Measurements from ENCODE around the gene DGKG. TPM values are rescaled to one million over a fixed set of nuclear protein-coding genes. Genes with fewer than 3 reads are reported as not detected.
A peak's percentile ranks its signal among the peaks of the same experiment; 100 is the strongest.

DGKG gene
- polyA plus RNA-seq, 3 donors = 4.2 to 9.2 (median 4.3) TPM

DNA sequence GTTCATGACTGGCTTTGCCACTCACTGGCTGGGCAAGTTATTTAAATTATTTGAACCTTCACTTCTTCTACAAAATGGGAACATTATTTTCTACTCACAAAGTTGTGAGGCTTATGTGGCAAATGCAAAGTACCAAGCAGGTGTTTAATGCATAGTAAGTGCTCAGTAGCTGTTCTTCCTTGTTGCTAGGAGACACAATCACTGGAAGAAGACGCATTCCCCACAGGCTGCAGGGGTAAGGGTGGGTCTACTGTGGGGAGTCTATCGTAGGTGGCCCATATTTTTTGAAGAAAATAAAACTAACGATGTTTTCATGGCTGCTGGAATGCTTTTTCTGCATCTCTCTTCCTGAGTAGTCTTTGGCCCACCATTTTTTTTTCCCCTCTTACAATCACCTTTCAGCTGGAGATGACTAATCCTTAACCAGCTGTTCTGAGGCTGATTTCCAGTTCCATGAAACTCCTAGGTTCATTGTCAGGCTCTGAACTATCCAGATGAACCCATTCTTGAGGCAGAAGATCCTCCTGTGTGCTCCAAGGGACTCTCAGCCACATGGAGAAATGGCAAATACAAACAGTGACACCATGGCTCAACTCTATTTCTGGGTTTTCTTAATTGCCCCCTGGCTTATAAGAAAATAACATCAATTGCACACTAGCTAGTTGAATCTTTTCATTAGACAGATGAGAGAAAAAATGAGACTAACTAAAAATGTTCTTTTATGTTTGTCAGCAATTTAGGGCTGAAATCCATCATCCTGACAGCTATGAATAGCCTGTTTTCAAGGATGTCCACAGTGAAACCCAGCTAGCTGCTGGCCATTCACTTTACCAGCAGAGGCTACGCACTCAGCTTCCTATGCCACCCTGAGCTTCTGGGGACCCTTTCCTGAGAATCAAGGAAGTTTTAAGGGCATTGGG, 144.9 kb downstream of the DGKG start:
- no peak overlapping the region for H3K4me3 ChIP-seq (replicated peaks in 1 of 3; ENCODE audit: low read depth in 2 of 3, low read length in 3 of 3)
- Mint-ChIP-seq H3K4me1 (no peaks in the 10 kb centered on the region), H3K9me3 (no peaks in the 10 kb centered on the region), H3K4me3 (no peak overlapping the region), H3K36me3 (peaks cover 65 to 84% of the 10 kb centered on the region in 2 donors), H3K27ac (no peak overlapping the region), H3K27me3 (ENCODE audit: low read depth in 3 of 3) (no peaks in the 10 kb centered on the region)
- H3K4me1 ChIP-seq (ENCODE audit: control insufficient read depth in 1 of 2, insufficient read depth in 2 of 2, low read length in 2 of 2) = no peaks in the 10 kb centered on the region
- no peak overlapping the region for H3K9ac ChIP-seq (ENCODE audit: insufficient read depth, low read length, poor library complexity, severe bottlenecking)
- H3K27me3 ChIP-seq (ENCODE audit: control insufficient read depth in 2 of 2, insufficient read depth in 2 of 2, low read length in 2 of 2) = no peaks in the 10 kb centered on the region
- H3K79me2 ChIP-seq (ENCODE audit: insufficient read depth, low read length) = no peaks in the 10 kb centered on the region
- intact Hi-C loops (cut with micrococcal nuclease) = no loop called here
- H2AFZ ChIP-seq (ENCODE audit: insufficient read depth, low read depth, low read length, poor library complexity, severe bottlenecking) = no peak overlapping the region
- no peak overlapping the region for H3K4me2 ChIP-seq (replicated peaks; ENCODE audit: extremely low read depth, low read length, poor library complexity, severe bottlenecking)
- no peaks in the 10 kb centered on the region for H3K9me3 ChIP-seq (replicated peaks in 1 of 2; ENCODE audit: control insufficient read depth in 1 of 2, insufficient read depth in 1 of 2, low read length in 2 of 2)
- DNase-seq = no peak
- no peaks in the 10 kb centered on the region for H4K20me1 ChIP-seq (ENCODE audit: insufficient read depth, low read length)
- no CpG with 5 or more reads among the region's 4 CpGs for WGBS (ENCODE audit: insufficient coverage)
- TF ChIP-seq, protein P1, sequence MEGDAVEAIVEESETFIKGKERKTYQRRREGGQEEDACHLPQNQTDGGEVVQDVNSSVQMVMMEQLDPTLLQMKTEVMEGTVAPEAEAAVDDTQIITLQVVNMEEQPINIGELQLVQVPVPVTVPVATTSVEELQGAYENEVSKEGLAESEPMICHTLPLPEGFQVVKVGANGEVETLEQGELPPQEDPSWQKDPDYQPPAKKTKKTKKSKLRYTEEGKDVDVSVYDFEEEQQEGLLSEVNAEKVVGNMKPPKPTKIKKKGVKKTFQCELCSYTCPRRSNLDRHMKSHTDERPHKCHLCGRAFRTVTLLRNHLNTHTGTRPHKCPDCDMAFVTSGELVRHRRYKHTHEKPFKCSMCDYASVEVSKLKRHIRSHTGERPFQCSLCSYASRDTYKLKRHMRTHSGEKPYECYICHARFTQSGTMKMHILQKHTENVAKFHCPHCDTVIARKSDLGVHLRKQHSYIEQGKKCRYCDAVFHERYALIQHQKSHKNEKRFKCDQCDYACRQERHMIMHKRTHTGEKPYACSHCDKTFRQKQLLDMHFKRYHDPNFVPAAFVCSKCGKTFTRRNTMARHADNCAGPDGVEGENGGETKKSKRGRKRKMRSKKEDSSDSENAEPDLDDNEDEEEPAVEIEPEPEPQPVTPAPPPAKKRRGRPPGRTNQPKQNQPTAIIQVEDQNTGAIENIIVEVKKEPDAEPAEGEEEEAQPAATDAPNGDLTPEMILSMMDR (IDR thresholded peaks at IDR 0.05) = no peak
- no peak overlapping the region for H3K27ac ChIP-seq (ENCODE audit: low read depth in 1 of 2, low read length in 2 of 2)
- peaks cover 45 to 93% of the 10 kb centered on the region in 2 donors for H3K36me3 ChIP-seq (replicated peaks in 1 of 2; ENCODE audit: control insufficient read depth in 1 of 2, insufficient read depth in 2 of 2, low read length in 2 of 2)

GRCh38 chr3:186214670-186215069, 147.4 kb downstream of the DGKG start:
- H3K27me3 ChIP-seq (ENCODE audit: control insufficient read depth in 2 of 2, insufficient read depth in 2 of 2, low read length in 2 of 2) = no peaks in the 10 kb centered on the region
- H4K20me1 ChIP-seq (ENCODE audit: insufficient read depth, low read length) = no peaks in the 10 kb centered on the region
- DNase-seq = no peak
- TF ChIP-seq, protein P1 (IDR thresholded peaks at IDR 0.05) = no peak
- no peaks in the 10 kb centered on the region for H3K9me3 ChIP-seq (replicated peaks in 1 of 2; ENCODE audit: control insufficient read depth in 1 of 2, insufficient read depth in 1 of 2, low read length in 2 of 2)
- Mint-ChIP-seq H3K27ac (peak overlapping the region in 1 of 7 donors; percentile 65), H3K4me3 (no peak overlapping the region), H3K27me3 (ENCODE audit: low read depth in 3 of 3) (peaks cover 0 to 2% (median 0%) of the 10 kb centered on the region in 3 donors), H3K36me3 (peaks cover 68 to 84% of the 10 kb centered on the region in 2 donors), H3K4me1 (peaks cover 10% of the 10 kb centered on the region), H3K9me3 (no peaks in the 10 kb centered on the region)
- intact Hi-C loops (cut with micrococcal nuclease) = no loop called here
- H2AFZ ChIP-seq (ENCODE audit: insufficient read depth, low read depth, low read length, poor library complexity, severe bottlenecking) = no peak overlapping the region
- WGBS (ENCODE audit: insufficient coverage) = no CpG with 5 or more reads among the region's 2 CpGs
- H3K36me3 ChIP-seq (replicated peaks in 1 of 2; ENCODE audit: control insufficient read depth in 1 of 2, insufficient read depth in 2 of 2, low read length in 2 of 2) = peaks cover 52 to 93% of the 10 kb centered on the region in 2 donors
- peaks cover 0 to 5% of the 10 kb centered on the region in 2 donors for H3K4me1 ChIP-seq (ENCODE audit: control insufficient read depth in 1 of 2, insufficient read depth in 2 of 2, low read length in 2 of 2)
- no peak overlapping the region for H3K4me2 ChIP-seq (replicated peaks; ENCODE audit: extremely low read depth, low read length, poor library complexity, severe bottlenecking)
- no peak overlapping the region for H3K27ac ChIP-seq (ENCODE audit: low read depth in 1 of 2, low read length in 2 of 2)
- H3K4me3 ChIP-seq (replicated peaks in 1 of 3; ENCODE audit: low read depth in 2 of 3, low read length in 3 of 3) = no peak overlapping the region
- no peak overlapping the region for H3K9ac ChIP-seq (ENCODE audit: insufficient read depth, low read length, poor library complexity, severe bottlenecking)
- H3K79me2 ChIP-seq (ENCODE audit: insufficient read depth, low read length) = no peaks in the 10 kb centered on the region
